DMS153 (cell line): ENCODE measurements around the gene JMJD1C.
"Not testable (repeated sequence)": the region's sequence is repeated elsewhere in the genome, so short reads cannot be mapped to it uniquely, and the experiment has no call there.

Source experiments
- DNase-seq: peaks from one replicate; lab custom pipeline; 2025; lab: John Stamatoyannopoulos, UW

Gene JMJD1C

GRCh38 chr10:63286754-63287264 is 179.0 kb downstream of the JMJD1C start:
- no peak for DNase-seq

GRCh38 chr10:63286340-63286739 is 179.4 kb downstream of the JMJD1C start:
- DNase-seq = no peak

- not testable (repeated sequence) for DNase-seq
Observed at GRCh38 chr10:63283901-63284300, 181.9 kb downstream of the JMJD1C start.

- no peak for DNase-seq
Observed at GRCh38 chr10:63283093-63283492, 182.7 kb downstream of the JMJD1C start.

GRCh38 chr10:63281967-63282366 is 183.8 kb downstream of the JMJD1C start:
- no peak for DNase-seq

GRCh38 chr10:63280386-63280785 is 185.4 kb downstream of the JMJD1C start:
- no peak for DNase-seq

- DNase-seq = no peak
Observed at GRCh38 chr10:63275094-63275493, 190.7 kb downstream of the JMJD1C start.

- DNase-seq = peak; percentile 51
Observed at GRCh38 chr10:63273577-63273976, 192.2 kb downstream of the JMJD1C start.

- DNase-seq = peak; percentile 97
Observed at GRCh38 chr10:63268798-63269503, 196.8 kb downstream of the JMJD1C start.

- no peak for DNase-seq
Observed at GRCh38 chr10:63268149-63268797, 197.5 kb downstream of the JMJD1C start.

GRCh38 chr10:63267414-63268148 is 198.2 kb downstream of the JMJD1C start:
- peak; percentile 24 for DNase-seq

- no peak for DNase-seq
Observed at GRCh38 chr10:63266391-63267316, 199.1 kb downstream of the JMJD1C start.

- DNase-seq = no peak
Observed at GRCh38 chr10:63265683-63266235, 200.0 kb downstream of the JMJD1C start.

- peak; percentile 41 for DNase-seq
Observed at GRCh38 chr10:63265222-63265617, 200.6 kb downstream of the JMJD1C start.

GRCh38 chr10:63264617-63265221 is 201.1 kb downstream of the JMJD1C start:
- no peak for DNase-seq

- DNase-seq = no peak
Observed at GRCh38 chr10:63262430-63263073, 203.2 kb downstream of the JMJD1C start.

GRCh38 chr10:63261496-63261895 is 204.3 kb downstream of the JMJD1C start:
- no peak for DNase-seq

- DNase-seq = no peak
Observed at GRCh38 chr10:63260860-63261251, 204.9 kb downstream of the JMJD1C start.

GRCh38 chr10:63260103-63260859 is 205.5 kb downstream of the JMJD1C start:
- DNase-seq = no peak
